ENCODE results near the gene KAZN.

The KAZN gene

DNA sequence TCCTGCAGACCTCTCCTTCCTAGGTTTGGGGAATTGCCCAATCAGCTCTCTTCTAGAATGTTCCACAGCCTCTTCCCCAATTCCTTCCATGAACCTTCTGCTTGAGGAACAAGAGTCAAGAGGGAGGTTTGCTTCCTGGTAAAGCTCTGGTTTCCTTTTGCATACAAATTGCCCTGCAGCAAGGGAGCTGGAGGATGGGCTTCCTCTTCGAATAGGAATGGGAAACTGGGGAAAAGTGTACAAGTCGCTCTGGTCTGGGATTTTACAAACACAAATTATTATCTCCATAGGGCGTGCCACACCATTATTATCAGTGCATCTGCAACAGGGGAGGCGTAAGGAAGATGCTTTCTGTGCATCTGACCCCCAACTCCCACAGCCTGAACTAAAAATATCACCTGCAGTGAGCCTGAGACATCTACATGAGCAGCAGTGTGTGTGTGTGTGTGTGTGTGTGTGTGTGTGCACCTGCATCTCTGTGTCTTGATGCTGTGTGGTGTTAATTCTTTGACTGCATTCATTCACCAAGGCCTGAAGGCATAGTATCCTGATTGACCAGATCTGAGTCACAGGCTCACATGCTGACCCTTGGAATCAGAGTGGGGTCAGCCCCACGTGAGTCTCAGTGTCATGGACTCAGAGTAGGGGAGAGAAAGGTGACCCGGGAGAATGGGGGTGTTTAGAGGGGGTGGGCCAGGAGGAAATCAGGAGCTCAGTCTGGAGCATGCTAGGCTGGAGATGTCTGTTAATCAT, 272.9 kb downstream of the KAZN start:
- no peak for DNase-seq

DNA sequence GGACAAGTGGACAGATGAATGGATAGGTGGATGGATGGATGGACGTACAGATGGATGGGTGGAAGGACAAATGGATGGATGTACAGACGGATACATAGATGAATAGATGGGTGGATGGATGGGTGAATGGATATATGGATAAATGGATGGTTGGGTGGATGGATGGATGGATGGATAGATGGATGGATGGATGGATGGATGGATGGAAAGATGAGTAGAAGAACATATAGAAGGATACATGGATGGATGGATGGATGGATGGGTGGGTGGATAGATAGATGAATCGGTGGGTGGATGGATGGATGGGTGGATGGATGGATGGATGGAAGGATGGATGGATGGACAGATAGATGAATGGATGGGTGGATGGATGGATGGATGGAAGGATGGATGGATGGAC, 274.3 kb downstream of the KAZN start:
- no peak for DNase-seq

DNA sequence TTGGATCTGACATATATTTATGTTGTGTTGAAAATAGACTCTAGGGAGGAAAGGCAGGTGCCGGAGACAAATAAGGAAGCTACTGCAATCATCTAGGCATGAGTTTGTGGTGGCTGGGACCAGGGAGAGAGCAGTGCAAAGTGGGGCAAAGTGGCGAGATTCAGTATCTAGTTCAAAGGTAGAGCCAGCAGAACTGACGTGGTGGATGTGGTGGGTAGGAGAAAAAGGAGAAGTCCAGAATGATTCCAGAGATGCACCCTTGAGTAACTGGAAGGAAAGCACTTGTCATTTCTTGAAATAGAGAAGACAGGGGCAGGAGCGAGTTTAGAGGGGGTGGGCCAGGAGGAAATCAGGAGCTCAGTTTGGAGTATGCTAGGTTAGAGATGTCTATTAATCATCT, 275.2 kb downstream of the KAZN start:
- DNase-seq: no peak

DNA sequence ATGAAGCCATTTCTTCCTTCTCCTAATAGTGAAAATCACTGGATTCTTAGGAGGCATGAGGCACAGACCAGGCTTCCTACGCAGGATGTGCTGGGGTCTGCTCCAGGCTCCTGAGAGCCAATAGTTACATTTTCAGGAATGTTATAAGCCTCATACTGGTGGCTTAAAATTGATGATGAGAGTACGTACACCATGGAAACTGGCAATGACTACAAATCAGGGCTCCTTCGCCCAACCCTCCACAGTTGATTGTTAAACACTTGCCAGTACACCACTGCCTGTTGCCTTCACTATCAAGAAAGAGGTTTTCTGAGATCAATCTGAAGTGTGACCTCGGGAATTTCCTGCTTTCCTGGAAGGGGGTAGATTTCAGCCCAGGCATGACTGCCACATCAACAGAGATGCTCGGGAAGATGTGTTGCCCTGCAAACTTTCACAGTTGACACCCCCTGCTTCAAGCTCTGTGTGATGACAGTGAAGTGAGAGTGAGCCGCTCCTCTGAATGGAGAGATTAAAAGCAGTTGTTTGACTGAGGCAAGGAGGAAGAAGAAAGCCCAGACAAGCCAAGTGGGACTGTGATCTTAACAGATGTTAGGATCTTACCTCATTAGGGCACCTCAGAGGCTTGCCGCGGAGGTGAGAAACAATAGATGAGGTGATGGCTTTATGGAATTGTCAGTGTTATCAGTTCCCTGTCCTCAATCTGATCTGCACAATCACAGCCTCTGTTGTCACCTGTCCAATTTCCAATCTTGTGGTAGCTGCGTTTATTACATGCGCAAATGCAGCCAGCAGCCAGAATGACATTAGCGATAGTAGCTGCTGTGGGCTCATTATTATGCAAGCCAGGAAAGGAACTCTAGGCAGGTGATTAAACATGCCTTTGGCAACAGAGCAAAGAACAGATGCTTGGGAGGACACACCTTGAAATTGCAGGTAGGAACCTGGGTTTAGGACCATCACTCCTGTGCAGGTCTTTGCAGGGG, 277.3 kb downstream of the KAZN start:
- no peak for DNase-seq

DNA sequence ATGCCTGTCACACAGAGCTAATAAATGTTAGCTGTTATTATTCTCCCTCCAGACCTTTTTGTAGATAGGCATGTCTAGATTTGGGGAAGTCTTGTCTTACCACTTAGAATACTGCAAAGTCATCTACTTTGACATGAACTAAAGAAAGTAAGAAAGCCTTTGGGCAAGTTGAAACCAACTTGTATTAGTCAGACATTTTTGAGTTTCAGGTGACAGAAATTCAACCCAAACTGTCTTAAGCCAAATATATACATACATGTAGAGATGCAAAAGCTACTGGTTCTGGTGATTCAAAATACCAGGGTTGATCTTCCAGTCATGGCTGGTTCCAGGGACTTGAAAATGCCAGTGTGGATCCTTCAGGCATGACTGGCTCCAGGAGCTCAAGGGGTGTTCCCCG, 278.3 kb downstream of the KAZN start:
- no peak for DNase-seq

DNA sequence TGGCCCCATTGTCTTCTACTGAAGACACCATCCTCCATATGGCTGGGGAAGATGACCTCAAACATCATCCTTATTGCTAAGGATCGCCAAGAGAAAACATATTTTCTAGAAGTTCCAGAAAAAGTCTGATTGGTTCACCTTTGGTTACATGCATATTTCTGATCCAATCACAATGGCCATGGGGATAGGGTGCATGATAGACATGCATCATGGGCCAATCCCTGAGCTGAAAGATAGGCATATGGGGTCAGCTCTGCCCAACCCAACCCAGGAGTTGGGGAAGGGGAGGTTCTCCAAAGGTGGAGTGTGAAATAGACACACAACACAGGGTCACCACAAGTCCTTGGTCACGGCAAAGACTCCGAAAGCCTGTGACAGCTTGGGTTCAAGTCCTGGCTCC, 278.7 kb downstream of the KAZN start:
- no peak for DNase-seq

DNA sequence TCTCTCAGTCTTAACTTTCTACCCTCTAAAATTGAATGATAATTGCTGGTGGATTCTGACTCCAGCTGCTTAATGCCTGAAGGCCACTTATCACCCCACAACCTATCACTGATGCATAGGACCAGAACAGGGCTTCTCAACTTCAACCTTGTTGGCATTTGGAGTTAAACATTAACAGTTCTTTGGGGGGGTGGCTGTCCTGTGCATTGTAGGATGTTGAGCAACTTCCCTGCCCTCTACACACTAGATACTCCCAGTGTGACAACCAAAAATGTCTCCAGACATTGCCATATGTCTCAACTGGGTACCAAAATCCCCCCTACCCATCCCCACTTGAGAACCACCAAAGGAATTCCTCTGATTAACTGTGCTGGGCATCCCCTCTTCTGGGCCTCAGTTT, 279.6 kb downstream of the KAZN start:
- no peak for DNase-seq

DNA sequence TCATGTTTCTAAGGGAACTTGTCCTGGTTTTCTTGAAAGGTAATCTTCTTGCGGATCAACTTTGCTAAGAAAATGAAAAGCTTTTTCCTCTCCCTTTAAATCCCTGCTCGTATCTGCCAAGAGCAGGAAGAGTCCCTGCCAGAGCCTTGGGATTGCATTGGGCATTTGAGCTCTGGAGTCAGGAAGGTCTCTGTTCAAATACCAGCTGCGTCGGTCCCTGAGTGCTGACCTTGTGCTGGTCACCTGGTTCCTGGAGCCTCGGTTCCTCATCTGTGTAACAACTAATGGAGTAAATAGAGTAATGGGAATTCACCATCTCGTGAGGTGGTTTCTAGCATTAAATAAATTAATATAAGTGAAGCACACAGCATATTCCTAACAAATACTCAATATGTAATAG, 280.5 kb downstream of the KAZN start:
- no peak for DNase-seq

DNA sequence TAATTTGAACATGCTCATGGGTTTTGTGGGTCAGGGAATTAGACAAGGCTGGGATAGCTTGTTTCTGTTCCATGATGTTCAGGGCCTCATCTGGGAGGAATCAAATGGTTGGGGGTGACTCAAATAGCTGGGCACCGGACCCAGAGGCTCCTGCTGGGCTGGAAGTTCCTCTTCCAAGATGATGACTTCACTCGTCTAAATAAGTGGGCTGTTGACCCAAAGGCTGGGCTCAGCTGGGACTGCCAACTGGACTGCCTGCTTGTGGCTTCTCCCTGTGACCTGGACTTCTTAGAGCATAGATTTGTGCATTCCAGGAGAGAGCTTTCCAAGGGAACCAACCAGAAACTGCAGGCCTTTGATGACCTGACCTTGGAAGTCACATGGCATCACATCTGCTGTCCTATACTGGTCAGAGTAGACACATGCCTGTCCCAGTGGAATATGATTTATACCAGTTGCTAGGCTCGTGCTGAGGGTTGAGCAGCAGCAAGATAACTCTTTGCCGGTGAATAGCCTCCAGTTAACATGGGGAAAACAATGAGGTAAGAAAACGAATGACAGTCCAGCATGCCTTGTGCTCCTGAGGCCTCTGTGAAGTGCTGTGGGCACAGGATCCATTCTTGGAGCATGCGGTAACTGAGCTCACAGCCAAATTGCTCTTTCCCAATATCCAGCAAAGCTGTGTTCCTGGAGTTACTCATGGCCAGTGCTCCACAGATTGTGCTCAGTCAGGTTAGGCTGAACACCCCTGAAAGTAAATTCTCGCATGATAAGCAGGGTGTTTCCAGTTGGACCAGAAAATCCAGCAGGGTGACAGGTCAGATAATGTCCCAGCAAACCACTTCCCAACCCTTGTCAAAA, 282.2 kb downstream of the KAZN start:
- no peak for DNase-seq

DNA sequence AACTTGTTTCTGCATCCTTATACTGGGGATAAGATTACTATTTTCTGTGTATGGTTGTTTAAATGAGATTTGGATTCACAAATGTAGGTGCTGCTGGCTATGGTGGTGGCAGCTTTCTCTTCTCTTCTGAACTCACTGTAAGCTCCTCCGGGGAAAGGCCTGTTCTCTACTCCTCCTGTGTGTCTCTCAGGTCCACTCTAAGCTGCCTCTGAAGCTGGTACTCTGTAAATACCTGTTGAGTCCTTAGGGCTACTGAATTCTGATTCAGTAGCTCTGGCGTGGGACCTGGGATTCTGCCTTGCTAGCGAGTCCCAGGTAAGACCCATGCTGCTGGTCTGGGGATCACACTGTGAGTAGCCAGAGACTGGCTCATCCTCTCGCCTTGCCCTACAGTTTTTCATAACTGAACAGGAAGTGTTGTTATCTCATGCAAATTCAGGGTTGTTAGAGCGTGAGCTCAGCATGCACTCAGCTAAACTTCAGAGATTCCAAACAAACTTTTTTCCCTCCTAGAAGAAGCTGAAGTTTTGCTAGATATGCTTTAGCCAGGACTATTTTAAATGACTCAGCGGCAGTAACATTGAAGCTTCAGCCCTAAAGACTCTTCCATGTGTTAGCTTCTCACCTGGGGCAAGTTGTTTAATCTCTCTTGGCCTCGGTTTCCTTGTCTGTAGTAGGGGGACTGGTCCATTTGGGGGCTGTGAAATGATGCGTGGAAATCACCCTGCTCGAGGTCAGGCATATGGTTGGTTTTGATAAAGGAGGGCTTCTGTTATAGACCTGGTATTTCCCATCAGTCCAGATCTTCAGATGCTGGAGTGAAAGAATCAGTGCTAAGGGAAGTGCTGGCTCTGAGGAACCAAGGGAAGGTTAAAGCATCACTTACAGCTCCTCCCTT, 283.5 kb downstream of the KAZN start:
- no peak for DNase-seq

DNA sequence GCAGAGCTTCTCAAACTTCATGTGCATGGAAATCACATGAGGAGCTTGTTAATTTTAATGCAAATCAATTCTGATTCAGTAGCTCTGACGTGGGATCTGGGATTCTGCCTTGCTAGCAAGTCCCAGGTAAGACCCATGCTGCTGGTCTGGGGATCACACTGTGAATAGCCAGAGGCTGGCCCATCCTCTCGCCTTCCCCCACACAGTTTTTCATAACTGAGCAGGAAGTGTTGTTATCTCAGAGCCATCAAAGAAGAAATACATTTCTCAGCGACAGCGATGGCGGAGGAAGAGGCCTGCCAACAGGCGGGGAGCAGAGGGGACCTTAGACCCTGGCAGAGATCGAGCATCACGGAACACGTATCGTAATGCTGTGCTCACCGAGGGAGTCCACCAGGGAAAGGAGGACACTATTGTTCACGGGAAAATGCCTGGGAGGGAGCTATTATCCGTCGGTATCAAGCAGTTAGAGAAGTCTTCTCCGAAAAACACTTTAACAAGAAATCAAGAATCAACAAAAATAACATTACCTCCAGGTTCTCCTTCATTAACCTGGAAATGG, 286.2 kb downstream of the KAZN start:
- DNase-seq: no peak

DNA sequence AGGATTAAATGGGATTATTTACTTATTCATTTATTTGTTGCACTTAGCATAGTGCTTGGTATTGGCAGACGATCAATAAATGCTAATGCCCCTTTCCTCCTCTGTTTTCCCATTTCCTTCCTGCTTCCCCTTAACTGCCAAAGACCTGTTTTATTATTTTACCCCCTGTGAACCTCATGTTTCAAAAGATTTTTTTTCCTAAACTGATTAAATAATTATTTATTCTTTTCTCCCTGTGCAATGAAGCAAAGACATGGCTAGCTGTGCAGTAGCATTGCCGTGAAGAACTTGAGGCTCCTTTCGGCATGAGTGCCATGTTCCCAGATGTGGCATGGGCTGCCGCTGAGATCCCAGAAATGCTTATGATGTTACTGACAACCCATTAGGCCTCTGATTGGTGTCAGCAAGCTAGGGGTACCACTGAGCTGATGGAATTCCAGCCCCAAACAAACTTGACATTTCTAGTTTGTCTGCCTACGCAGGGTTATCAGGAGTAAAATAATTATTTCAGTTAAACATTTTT, 288.6 kb downstream of the KAZN start:
- DNase-seq: no peak

DNA sequence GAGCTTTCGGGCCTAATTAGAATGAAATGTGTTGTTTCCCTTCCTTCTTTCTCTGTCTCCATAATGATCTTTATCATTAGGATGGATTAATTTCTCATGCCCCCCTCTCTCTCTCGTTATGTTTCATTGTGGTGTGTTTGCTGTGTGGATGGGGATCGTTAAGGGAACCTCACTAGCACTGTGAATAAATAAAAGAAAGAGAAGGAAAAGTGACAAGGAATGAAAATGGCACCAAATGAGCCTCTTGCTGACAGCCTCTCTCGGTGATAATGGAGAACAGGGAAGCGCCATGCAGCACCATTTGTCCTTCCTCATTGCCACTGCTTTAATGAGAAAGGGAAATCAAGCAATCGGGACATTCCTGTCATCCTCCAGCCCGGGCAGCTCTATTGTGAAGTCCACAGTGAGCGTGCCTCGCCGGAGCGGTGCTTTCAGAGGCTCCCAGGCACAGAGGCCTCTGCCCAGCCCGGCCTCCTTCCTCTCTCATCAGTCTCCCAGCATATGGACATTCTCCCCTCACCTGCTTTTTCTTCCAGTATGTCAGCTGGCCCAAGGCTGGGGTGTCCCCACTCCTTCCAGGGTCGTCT, 289.4 kb downstream of the KAZN start:
- DNase-seq: no peak

DNA sequence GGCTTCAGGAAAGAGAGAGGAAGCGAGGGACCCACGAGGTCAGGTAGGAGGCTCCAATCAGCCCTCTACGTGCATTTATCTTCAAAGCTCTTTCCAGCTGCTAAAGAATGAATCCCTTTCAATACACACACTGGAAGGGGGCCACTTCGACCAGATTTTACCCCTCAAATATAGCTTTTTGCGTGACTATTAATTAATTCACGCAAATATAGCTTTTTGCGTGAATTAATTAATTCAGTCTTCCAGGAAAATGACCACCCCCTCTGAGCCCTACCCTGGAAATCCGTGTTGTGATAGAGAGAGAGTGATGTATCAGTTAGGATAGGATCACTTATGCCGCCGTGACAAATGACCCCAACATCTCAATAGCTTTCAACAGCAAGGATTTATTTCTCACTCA, 289.9 kb downstream of the KAZN start:
- no peak for DNase-seq

DNA sequence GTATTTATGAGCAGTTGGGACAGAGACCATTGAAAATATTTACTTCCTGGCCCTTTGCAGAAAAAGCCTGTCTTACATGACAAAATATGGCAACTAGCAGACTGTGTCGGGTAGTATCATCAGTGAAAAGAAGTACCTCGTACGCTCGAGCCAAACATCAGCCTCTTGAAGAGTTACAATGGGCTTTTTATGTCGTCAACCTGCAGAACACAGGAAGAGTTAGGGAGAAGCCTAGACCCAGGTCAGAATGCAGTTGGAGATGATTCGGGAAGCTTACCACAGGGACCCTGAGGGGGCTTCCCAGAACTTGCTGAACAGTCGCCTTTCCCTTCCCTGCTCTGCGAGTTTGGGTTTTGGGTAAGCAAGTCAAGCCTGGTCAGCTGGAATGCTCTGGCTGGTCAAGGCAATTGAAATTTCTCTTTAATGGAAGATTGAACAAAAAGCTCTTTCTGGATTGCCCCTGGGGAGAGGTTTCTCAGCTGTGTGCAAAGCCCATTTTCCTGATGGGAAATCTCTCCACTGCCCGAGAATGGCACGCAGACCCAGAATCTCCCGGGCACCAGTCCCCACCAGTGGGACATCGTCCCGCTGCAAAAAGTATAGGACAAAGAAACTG, 291.4 kb downstream of the KAZN start:
- DNase-seq: no peak

DNA sequence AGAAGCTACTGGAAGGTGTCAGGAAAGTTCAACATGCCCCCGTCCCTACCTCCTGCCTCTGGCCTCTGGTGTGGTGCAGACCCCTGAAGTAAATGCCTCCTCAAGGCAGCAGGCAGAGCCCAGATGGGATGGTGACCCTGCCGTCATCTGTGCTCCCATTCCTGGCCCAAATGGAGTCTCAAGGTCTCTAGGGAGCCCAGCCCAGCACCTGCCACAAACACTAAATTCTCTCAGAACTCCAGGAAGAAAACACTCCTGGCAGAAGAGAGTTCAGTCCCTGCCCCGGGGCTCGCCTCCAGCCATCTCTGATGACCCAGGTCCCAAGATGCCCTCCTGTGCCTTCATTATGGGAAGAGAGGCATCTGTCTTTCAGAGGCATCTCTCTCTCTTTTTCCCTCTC, 293.5 kb downstream of the KAZN start:
- DNase-seq: no peak

DNA sequence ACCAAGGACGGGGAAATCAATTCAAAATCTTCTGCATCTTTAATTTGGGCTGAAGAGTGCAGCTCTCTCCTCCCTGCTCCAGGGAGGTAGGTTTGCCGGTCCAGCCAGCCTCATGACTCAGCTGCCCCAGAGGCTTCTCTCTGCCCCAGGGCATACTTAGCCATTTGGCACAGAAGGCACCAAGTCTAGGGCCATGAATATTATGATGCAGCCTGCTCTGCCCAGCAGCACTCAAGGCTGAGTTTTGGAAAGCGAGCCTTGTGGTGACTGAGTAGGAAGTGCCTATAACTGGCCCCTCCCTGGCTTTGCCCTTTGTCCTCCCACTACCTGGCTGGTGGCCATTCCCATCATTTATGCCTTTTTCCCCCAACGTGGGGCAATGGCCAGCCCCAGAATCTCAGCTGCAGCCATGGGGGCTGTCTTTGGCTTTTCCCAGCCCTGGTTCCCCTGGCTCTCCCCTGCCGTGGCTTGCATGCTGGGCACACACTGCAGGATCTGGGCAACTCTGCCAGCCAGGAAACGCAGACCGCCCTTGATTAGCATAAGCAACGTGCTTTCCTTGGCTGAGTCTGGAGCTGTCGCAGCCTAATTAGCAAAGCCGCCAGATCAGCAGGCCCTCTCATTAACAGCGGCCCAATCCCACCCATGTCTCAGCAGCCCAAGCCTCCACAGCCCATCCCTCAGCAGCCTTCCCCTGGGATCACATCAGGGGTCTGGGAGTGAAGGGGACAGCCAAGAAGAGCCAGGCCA, 296.5 kb downstream of the KAZN start:
- DNase-seq: no peak

DNA sequence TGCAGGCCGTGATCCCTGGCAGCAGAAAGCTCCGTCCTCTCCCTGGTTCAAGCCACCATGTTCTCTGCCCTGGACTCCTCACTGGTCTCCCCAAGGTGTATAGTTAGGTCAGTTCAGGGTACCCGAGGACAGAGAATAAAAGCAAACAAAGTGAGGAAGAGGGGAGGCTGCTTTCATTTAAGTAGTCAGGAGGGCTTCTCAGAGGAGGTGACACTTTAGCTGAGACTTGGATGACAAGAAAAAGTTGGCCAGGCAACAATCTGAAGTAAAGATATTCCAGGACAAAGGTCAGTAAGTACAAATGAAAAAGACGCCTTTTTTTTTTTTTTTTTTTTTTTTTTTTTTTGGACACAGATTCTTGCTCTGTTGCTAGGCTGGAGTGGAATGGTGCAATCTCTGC, 297.2 kb downstream of the KAZN start:
- no peak for DNase-seq

DNA sequence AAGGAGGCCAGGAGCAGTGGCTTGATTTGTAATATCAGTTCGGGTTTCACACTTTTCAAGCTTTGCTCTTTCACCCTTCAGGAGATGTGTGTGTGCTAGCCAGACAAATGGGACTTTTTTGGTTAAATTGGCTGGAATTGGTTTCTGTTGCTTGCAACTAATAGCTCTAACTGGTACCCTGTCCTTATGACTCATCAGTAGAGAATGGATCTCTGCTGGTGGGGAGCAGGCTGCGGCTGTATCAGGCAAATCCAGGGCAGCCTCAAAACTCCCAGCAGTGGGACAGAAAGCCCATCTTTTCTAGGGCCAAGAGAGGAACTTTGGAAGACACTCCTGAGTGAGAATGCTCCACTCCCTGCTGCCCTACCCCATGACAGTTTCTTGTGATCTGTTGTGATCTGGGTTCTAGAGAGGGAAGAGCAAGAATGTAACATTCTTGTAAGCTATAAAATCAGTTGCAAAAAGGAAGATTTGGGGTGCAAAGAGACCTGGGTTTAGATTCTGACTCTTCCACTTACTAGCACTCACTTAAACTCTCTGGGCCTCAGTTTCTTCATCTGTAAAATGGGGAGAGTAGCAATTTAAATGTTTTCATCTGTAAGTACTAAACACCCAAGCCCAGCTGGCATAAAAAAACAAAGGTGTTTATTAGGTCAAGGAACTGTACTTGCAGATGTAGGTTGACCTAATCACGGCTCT, 298.0 kb downstream of the KAZN start:
- no peak for DNase-seq
